ENCODE data around the gene SRBD1.

The SRBD1 gene

DNA sequence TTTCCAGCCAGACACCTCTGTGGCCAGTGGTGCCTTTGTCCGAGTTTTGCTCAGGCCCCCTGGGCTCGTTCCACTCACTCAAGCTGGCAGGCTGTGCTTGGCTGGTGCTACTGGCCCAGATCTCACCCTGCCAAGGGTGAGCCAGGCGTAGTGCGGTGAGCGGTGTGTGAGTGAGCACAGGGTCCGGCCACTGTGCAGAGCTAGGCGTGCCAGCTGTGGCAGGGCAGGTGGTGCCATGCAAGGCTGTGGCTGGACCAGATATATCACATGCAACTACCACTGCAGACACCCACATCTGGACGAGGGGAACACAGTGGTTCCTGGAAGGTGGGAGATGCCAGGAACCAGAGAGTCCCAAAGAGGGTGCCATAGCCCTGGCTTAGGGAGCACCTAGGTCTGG, 70.1 kb downstream of the SRBD1 start:
- DNase-seq, result no peak

DNA sequence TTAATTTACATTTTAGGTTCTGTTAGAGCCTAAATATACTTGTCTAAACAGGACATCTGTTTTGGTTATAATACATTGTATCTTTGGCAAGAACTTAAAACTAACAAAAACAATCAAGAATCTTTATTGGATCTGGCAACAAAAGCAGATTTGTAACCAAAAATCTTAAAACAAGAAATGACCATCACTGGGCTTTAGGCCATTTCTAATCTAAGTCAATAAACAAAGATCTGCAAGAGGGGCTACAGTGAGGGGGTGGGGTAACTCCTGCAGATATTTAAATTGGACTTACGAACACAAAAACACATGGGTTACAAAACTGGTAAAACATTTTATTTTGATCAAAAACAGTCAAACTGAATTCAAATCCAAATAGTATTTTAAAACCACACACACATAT, 77.3 kb downstream of the SRBD1 start:
- DNase-seq, result no peak

DNA sequence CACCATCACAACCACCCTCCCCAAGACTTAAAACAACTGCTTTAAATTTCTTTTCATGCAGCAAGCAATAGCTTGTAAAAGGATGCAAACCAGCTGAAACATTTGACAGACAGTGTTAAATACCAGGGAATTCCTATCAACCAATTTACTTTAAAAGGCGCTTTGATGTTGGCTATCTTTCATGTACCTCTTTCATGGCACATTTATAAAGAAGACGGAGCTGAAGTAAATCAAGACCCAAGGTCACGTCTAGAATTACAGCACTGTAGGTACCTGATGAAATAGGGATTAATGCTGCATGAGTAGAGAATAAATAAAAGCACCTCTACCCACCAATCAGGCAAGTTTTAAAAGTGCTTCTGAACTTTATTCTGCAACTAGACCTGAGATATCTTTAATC, 78.9 kb downstream of the SRBD1 start:
- DNase-seq, result no peak

DNA sequence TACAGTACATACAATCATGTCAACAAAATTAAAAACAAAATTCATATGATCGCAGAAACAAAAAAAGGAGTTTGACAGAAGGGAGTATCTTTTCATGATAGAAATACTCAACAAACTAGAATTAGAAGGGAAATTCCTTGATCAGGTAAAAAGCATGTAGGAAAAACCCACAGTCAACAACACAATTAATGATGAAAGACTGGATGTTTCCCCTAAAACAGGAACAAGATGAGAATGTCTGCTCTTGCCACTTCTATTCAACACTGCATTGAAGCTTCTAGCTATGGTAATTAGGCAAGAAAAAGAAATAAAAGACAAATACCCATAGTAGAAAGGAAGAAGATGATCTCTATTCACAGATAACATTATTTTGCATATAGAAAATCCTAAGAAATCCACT, 87.1 kb downstream of the SRBD1 start:
- DNase-seq, result no peak

DNA sequence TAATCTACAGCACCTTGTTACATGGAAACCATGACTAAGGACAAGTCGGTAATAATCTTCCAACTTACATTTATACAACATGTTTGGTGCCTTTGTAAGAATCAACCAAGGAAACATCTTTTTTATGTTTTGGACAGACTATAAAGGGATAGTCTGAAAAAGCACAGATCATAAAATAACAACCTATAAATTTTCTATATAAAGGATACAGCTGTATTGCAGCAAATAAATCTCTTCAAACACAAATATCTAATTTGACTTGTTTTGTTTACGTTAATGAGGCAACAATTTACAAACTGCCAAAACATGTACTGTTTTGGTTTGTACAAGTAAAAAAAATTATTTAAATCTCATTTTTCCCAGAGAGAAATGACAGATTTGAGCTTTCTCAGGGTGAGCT, 92.5 kb downstream of the SRBD1 start:
- no peak for DNase-seq

DNA sequence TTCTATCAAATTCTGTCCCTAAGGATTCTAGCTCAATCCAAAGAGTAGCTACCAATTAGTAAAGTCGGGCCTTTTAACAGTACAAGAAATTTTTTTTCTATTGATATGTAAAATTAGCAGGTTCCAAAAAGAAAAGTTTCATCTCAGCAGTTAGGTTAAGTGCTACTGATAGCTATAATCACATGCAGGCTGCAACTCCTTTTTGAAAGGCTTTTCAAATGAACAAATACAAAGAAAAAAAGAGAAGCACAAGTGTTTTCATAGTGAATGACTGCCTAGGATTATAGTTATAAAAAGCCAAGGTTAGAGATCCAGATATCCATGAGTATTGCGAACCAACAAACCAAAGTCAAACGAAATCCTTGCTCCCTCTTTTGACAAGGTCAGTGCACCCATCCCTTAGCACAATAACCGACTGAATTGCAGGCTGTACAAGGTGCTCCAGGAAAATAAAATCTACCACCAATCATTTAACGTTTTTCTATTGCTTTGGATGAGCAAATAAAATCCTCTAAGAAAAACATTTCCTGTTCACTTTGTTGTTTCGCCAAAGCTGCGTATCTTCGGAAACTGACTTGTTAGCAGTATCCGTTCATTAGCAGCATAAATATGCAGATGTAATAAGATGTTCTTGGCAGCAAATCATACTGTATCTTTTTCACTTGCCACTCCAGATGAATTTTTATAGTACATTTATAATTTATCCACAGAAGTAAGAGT, 100.2 kb downstream of the SRBD1 start:
- no peak for DNase-seq

DNA sequence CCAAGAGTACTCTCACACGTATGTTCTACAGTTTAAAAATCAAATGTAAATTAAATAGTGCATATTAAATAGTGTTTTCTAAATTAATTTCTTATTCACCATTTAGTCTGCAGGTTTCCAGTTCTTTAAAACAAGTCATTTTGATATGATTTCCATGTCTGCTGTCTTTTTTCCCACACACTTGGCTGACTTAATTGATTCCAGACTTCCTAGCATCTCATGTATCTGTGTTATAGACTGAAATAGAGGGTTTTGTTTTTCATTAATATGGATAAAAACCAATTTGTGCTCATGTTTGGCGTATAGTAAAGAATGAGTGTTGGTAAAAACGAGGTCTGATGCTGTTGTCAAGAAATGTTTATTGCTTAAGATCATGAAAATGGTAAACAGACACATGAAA, 104.3 kb downstream of the SRBD1 start:
- no peak for DNase-seq

DNA sequence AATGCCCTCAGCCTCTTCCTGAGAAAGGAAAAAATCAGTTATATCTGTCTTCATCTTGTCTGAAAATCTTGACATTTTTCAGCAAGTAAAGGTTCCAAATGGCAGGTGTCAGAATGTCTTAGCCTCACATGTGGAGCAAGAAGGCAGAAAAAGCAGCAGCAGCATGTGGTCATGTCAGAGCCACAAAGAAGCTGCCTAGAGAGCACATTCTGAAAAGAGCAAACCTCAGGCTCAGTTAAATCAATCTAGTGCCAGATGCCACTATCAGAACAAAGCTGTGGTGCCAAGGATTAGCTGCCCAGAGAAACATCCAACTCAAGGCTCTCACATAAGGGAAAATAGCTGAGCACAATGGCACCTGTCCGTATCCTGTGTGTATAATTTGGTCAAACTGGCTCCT, 105.9 kb downstream of the SRBD1 start:
- DNase-seq, result no peak

DNA sequence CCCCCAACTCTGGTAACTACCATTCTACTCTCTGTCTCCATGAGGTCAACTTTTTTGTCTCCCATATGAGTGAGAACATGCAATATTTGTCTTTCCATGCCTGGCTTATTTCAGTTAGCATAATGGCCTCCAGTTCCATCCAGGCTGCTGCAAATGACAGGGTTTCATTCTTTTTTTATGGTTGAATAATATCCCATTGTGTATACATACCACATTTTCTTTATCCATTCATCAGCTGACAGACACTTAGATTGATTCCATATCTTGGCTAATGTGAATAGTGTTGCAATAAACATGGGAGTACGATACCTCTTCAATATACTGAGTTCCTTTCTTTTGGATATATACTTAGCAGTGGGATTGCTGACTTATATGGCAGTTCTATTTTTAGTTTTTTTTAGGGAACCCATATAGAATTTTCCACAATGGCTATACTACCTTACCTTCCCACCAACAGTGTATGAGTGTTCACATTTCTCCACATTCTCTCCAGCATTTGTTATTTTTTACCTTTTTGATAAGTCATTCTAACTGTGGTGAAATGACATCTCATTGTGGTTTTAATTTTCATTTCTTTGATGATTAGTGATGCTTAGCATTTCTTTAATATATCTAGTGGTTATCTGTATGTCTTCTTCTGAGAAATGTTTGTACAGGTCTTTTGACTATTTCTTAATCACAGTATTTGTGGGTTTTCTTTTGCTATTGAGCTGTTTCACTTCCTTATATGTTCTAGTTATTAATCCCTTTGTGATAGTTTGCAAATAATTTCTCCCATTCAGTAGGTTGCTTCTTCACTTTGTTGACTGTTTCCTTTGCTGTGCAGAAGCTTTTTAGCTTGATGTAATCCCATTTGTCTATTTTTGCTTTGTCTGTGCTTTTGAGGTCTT, 112.2 kb downstream of the SRBD1 start:
- no peak for DNase-seq

DNA sequence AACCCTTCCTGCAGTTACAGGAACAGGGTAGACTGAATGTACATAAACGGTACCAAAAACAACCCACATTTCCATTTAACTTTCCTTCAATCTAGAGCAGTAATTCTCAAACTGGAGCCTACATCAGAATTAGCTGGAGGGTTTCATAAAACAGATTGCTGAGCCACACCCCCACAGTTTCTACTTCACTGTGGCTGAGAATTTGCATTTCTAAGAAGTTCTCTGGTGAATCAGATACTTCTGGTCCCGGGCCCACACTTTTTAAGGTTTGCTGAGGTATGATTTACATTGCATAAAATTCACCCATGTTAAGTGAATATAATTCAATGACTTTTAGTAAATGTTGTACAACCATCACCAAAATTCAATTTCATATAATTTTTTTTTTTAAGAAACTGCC, 113.7 kb downstream of the SRBD1 start:
- no peak for DNase-seq

DNA sequence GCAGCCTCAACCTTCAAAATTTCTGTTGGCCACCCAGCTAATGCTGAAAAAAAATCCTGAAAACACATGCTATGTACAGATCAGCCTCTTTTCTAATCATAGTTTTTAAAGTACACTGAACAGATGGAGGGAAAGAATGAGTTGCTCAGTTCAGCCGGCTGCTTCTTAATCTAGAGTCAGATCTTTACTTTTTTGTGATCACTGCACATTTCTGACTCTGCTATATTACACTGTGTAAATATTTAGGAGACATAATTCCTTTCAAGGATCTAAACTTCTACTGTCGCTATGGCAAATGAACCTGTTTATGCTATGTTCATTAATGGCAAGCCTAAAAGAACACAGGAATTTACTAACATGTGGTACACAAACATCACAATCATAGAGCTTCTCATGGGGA, 114.2 kb downstream of the SRBD1 start:
- no peak for DNase-seq

DNA sequence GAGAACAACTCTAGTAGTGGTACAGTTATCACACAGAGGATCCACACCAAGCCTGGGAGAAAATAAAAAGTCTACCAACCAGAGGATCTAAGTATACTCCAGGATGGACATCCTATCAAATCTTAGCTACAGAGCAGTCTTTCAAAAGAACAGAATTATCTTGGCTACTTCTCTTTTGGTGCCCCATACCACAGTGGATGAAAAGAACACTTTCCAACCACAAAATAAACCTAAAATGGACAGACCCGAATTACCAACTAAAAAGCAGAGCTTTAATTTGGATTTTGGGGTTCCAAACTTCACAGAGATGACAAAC, 116.1 kb downstream of the SRBD1 start:
- DNase-seq, result no peak

DNA sequence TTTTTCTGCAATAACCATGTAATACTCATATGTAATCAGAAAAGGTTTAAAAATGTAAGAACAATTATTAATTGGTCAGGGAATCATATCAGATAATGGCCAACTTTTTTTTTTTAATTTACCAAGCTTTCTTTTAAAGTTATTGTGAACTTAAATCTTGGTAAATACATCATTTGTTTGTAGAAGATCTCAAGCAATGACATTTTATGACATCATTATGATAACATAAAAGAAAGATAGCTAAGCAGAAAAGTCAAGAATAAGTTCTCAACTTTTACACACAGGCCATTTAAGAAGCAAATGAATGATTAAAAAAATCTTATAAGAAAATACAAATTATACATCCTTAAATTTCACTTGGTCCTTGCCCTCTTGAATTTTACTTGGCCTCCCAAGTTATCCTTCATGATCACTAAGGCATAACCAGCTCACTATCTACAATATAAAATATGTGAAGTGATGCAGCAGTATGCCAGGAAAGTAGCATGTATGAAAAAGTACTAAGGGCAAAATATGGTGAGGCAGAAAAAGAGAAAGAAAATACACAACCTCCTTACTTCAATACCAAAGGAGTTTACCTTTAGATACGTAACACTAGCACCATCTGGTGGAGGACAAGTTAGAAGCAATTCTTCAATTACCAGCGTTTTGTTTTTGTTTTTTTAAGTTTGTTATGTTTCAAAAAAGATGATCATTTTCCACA, 116.6 kb downstream of the SRBD1 start:
- peak; percentile 43 for DNase-seq

DNA sequence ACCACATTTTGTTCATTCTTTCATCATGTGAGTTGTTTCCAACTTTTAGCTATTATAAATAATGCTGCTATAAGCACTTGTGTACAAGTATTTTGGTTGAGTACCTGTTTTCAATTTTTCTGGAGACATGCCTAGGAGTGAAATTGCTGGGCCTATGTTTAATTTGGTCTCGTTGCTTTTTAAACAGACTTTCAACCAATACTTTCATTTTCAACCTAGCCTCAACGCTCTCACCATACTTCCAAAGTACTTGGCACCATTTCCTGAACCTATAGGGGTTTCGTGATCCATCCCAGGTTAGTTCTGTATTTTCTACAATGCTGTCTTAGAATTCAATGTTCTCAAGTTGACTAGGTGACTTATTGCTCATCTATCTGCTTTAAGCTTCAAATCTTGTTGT, 126.1 kb downstream of the SRBD1 start:
- no peak for DNase-seq

DNA sequence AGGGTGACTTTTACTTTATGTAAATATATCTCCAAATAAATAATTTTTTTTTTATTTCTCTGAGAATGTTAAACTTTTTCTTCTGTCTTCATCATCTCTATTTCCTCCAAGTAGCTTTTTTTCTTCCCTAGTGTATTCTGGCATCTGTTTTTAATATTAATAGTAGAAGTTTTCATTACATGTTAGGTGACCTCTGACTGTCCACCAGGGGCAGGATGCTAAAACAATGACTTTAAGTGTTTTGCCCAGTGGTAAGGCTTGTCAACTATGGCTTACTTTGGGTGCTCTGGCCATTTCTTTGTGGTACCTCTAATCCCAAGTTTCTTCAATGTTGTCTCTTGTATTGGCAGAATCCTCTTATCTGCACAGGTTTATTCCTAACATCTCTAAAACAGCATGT, 127.1 kb downstream of the SRBD1 start:
- DNase-seq, result no peak

DNA sequence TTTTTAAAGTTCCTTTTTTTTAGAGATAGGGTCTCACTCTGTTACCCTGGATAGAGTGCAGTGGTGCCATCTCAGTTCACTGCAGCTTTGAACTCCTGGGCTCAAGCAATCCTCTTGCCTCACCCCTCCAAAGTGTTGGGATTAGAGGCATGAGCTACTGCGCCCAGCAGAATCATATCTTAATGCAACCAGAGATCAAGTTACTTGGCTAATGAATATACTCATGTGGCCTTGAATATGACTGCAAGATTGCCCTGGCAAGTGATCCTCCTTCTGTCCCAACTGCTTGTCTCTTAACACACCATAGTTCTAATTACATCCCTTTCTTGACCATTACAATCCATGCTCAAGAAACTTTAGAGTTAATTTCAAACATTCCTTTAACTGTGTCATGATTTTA, 133.5 kb downstream of the SRBD1 start:
- DNase-seq, result no peak

DNA sequence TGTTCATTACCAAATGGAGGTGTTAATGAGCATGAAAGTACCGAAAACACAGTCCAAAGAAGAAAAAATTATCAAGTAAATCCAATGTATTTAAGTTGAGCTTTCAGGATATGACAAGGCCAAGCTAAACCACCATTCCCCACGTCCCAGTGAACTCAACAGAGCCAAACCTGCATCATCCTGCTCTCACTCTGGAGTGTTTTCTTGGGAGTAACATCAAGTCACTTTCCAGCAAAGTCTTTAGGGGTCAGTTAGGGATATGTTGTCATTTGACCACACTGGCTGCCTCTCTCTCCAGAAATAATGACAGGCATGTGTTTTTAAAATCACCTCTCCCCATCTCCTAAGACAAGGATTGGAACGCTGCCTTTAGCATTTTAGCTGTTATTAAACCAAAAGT, 140.5 kb downstream of the SRBD1 start:
- no peak for DNase-seq

DNA sequence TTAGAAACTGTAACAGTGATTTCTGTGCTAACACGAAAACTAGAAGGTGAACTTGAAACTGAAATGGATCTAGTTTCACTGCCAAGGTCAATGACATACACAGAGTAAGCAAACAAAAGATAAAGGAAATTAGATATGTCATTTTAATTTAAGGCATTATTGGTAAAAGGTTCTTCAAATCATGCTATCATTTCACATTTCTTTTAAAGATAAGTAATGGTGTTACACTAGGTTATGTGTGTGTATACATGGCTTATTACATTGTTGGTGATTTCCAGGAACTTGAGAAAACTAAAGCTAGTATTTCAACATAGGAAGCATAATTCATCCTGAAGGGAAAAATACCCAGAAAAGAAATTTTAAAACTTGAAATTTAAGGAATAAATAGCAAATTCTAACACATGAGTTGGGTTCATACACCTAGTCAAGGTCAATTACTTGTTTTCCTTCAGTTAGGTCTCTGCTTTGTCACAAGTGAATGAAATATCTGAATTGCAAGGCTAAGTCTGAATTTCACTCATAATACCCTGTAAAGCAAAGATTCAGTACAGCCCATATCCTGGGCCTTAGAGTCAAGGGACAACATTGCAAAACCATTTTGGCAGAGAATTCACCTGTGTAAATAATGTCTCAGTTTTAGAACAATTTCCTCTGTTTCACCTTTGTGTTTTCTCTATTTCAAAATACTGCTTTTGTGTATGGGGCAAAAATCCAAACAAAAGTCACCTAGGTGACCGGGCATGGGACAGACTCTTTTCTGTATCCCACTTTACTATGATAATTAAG, 141.6 kb downstream of the SRBD1 start:
- no peak for DNase-seq

DNA sequence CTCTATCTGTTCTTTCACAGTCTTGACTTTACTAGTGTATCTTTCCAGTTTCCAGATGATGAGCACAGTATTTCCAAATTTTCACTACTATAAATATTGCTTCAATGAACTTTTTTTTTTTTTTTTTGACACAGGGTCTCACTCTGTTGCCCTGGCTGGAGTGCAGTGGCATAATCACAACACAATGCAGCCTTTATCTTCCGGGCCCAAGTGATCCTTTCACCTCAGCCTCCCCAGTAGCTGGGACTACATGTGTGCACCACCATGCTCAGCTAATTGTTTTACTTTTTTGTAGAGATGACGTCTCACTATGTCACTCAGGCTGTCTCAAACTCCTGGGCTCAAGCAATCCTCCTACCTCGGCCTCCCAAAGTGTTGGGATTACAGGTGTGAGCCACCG, 142.8 kb downstream of the SRBD1 start:
- DNase-seq, result no peak

DNA sequence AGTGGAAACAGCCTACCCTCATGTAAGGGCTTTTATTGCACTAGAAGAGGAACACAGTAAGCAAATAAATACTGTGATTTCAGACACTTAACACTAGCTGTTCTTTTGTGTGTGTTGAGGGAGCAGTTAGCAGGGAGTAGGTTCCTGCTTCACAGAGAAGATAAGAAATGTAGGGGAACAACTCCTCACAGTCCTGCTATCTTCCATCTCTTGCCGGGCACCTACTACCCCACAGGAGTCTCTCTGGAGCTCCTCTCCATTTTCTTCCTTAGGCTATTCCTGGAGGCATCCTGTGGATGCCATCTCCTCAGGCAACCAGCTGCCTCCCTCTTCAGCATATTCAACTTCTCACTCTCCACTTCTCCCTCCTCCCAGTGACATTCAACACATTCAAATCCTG, 145.0 kb downstream of the SRBD1 start:
- DNase-seq, result no peak

DNA sequence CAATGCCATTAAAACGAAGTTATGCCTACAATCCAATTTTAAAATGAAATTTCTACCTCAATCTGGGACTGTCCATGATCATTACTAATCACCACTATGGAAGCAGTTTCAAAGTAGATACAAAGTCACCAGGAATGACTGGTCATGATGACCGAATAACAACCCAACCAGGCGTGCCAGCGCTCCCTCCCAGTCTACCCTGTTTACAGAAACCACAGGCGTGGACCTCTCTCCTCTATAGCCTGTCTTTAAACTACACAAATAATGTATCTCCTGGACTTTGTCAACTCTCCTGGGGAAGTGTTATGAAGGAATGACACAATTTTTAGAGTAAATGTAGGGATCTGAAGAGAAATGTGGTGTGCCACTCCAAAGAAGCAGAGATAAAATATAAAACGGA, 150.2 kb downstream of the SRBD1 start:
- DNase-seq, result no peak

DNA sequence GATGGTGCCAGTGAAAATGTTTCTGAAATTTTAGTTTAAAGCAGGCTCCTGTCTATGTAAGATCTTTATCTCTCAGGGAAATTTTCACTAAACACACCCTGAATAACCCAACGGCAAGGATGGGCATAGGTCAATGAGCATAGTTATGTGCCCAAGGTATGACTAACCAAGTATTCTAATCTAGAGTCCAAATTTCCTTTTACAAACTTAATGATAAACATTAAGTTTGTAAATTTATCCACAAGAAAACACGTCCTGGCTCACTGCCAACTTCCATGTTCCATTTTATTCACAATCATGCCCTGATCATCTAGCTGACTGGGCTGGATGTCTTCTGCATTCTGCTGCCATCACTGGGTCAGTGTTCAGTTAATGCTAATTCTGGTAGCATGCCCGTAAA, 151.2 kb downstream of the SRBD1 start:
- no peak for DNase-seq

DNA sequence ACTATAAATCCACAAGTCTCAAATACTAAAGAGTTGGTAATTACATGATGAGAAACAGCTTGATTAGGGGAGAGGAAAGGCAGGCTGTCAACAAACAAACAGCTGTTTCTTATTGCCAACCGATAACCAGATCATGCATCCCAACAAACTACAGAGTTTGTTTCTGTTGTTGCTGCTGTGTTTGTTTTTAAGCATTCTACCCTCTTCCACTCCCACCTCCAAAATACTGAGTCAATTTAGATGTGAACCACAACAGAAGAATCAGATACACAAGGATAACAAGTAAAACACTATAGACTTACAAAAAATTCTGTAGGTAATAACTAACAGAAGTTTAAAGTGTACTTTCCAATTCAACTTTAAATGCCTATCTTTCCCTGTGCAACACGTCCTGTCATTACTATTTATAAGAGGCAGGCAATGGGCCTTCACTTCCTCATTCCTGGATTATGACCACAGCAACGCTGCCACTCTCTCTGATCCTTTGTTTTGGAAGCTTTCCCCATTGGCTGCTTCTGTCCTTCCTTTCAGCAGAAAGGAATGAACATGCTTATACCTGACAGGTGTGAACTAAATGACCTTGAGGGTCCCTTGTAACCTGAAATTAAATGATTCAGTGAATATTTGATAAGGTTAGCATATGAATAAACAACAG, 152.0 kb downstream of the SRBD1 start:
- DNase-seq, result no peak

All from NCI-H187 treated with DMSO at 0.1 percent for 48 hours (cell line).